GM21529 (cell line): Measurements from ENCODE around the gene A2M.

Experiments
- ATAC-seq: cut with Tn5 transposase; IDR thresholded peaks from one replicate; pipeline ENCODE4 v1.9.1; 2021; ENCODE audit not compliant: unreplicated experiment

A2M gene

DNA sequence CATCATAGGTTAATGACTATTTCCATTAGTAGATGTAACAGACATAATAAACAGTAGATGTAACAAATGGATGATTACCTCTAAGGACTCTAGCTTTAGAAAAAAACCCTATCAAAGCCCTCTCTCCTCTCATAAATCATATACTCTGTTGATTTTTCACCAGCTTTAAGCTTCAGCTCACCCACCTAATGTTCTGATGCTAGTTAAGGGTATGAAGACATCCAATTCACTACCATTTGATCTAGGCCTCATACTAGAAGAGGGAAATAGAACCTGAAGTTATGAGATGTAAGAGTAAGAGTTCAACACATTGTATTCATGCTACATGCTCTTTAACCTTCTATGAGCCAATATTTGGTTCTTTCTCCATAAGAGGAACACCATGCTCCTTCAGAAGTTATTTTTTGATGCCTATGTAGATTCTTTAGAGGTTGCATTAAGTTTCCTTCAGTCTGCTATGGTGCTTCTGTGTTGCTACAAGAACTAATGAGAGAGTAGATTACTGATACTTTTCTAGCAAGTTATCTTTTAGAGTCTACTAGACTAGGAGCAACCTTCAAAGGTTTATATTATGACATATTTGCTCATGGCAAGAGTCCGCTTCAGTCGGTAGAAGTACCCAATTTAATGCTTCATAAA, 16.0 kb downstream of the A2M start:
- ATAC-seq, result no peak

DNA sequence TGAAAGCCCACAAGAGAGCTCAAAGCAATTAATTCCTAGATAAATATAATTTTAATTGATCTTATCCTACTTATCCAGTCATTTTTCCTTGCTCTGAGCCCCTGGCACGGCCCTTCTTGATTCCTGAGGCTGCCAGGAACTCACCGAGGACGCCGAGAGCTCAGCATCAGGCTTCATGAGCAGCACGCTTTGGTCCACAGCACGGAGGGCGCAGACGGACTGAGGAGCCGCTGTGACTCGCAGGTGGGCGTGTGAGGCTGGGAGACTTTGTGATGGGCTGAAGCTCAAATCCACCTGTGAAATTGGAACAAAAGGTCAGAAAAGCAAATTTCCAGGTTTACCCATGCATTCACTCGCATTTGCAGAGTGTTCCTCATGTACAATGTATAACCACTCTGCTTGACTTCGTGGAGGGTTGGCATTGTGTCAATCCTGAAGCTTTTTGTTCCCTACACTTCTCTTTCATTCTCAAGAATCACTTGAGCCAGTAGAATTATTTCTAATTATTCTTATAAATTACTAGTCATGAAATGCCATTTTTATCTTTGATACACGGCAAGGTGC, 17.2 kb downstream of the A2M start:
- no peak for ATAC-seq

DNA sequence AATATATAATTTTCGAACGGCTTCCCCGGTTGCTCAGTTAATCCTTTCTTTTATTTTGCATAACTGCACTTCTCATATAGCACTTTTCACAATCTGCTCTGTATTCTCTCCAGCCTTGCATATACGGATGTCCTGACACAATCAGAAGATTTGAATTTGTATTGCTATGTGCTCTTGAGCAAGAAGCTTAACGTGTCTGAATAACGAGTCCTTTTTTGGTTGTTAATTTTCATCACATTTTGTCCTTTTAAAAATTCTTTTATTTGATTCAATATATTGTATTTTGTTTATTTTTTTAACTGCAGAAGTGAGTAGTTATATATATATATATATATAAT, 17.6 kb downstream of the A2M start:
- no peak for ATAC-seq

DNA sequence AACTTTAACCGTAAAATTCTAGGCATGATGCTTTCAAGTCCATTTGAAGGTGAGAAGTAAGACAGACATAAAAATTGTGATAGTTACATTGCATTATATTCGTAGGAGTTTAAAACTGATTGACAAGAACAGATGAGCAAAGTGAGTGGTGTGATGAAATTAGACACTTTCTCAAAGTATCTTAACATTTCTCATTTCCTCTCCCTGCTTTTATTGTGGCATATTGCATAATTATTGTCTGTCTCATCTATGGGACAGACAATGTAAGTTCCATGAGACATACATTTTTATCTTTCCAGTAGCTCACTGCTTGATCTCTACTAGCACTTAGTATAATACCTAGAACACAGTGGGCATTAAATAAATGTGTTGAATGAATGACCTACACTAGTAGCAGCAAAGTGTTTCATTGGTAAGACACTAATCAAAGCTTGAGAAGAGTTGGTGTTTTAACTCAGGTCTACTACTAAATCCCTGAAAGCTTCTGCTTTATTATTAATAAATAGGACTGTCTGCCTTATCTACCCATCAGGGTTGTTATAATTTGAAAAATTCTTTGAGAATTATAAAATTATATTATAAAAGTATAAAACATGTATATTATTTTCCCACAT, 19.0 kb downstream of the A2M start:
- ATAC-seq, result no peak

DNA sequence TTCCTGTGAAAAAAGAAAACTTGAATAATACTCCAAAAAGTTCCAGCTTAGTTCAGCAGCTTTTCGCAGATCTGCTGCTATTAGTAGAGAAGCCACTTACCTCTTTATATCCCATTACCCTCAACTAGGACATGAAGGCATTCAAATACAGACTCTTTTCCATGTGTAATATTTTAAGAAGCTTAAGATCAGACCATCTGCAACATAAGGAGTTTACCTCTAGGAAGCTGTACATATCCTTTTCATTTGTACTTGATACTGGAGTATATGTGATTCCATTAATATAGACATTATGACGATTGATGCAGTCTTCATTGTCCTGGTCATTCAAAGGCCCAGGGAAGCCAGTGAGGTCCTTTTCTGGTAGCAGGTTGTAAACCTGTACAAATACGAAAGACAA, 20.4 kb downstream of the A2M start:
- no peak for ATAC-seq

DNA sequence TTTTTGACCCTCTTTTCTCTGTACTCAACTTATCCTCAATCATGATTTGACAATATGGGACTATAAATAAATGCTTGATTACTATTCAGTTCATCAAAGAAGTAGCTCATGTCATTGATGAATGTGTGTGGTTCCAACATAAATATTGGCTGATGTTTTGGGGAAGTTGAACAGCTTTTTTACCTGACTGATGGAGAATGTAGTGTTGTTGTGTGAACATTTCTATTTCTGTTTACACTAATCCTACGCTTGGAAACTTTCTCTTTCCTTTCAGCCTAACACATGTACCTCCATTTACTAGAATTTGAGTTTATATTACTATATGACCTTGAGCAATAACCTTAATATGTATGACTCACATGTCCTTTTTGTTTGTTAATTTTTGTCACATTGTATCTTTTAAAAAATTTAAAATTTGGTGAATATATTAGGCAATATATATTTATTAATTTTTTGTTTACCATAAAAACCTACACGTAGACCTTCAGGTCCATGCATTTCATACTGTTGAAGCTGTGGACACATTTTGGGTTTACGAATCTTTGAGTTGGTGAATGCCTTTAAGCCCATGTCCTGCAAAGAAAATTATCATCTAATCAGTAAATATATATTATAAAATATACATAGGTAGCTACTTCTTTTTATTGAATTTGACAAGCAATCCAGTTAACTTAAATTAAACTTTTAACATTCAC, 21.1 kb downstream of the A2M start:
- no peak for ATAC-seq

DNA sequence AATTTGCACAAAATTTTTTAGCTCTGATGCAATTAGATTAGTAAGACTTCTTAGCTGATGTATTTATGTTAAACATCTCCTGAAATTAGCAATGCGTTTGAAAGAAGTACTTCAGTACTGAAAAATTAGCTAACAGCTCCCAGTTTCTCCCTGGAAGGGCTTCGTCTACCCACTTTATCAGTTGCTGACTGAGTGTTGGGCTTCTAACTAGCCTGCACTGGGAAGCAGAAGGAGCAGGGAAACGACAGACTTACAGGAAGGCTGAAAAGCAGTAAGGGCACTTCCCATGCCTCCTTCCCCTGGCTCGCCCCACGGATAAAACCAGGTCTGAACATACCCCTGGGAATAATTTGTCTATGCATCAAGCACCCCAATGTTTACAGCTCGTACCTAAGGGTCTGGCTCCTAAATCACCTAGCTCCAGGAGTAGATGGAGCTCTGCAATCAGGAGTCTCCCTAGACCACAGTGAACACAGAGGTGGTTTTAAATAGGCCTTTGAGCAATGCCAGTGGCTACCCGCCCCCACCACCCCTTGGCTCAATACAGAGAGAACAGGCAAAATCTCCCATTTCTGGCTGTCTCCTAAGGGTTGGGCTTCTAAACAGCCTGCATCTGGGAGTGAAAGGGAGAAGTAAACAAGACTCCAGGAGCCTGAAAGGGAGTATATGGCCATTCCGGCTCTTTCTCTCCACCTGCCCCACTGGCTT, 23.7 kb downstream of the A2M start:
- no peak for ATAC-seq

DNA sequence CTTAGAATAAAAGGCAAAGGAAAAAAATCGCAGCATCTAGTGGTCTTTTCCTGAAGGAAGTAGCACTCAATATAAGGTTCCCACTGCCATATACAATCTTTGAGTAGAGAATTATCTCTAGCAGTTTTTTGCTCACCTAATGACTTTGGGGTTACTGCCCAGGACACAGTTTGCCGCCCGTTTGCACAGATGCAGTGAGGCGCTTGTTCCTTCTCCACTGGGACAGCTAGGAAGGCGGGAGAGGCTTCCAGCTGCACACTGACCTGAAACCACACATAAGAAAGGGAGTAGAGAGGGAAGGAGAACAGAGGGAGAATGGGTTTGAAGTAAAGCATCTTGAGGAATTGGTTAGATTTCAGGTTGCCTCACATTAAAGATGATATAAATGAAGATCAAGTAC, 25.5 kb downstream of the A2M start:
- ATAC-seq, result no peak

DNA sequence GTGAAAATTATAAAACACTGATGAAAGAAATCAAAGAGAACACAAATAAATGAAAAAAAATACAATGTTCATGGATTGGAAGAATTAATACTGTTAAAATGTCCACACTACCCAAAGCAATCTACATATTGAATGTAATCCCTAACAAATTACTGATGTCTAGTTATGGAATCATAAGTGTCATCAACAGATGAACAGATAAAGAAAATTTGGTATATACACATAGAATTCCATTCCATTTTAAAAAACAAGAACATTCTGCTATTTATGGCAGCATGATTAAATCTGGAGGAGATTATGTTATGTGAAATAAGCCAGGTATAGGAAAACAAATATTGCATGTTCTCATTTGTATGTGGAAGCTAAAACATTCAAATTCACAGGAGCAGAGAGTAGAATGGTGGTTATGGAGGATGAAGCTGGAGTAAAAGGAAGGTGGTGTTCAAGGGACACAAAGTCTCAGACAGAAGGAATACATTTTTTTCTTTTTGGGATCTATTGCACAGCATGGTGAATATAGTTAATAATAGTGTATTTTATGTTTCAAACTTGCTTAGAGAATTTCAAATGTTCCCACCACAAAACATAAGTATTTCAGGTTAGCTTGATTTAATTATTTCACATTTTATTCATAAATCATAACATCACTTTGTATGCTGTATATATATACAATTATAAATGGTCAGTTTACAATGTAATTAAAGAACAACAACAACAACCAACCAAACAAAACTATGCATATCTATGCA, 28.5 kb downstream of the A2M start:
- no peak for ATAC-seq

DNA sequence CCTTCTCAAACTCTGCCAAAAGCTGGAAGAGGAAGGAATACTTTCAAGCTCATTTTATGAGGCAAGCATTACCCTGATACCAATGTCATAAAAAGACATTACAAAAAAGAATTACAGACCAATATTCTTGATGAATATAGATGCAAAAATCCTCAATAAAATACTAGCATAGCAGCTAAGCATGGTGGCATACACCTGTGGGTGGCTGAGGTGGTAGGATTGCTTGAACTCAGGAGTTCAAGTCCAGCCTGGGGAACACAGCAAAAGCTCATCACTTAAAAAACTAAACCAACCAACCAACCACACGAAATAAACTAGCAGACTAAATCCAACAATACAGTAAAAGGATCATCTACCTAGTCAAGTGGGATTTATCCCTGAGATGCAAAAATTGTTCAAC, 29.6 kb downstream of the A2M start:
- no peak for ATAC-seq

DNA sequence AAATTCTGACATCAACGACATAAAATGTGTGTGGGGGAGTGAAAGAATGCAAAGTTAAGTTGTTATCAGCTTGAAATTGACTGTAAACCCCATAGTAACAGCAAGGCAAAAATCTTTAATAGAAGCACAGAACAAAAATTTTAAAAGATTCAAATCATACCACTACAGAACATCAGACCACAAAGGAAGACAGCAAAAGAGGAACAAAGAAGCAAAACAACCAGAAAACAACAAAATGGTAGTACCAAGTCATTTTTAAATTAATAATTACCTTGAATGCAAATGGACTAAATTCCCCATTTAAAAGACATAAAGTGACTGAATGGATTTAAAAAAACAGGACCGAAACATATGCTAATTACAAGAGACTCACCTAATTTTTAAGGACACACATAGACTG, 31.3 kb downstream of the A2M start:
- ATAC-seq, result no peak

DNA sequence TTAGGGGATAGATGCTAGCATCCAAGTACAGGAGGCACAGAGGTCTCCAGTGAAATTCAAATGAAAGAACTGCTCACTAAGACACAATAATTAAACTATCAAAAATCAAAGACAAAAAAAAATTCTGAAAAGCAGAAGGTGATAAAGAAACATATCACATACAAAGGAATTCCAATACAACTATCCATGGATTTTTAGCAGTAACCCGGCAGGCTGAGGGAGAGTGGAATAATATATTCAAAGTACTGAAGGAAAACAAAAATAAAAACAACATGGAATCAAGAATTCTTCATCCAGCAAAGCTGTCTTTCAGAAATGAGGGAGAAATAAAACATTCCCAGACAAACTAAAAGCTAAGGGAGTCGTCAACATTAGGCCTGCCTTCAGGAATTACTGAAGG, 31.9 kb downstream of the A2M start:
- ATAC-seq, result no peak

DNA sequence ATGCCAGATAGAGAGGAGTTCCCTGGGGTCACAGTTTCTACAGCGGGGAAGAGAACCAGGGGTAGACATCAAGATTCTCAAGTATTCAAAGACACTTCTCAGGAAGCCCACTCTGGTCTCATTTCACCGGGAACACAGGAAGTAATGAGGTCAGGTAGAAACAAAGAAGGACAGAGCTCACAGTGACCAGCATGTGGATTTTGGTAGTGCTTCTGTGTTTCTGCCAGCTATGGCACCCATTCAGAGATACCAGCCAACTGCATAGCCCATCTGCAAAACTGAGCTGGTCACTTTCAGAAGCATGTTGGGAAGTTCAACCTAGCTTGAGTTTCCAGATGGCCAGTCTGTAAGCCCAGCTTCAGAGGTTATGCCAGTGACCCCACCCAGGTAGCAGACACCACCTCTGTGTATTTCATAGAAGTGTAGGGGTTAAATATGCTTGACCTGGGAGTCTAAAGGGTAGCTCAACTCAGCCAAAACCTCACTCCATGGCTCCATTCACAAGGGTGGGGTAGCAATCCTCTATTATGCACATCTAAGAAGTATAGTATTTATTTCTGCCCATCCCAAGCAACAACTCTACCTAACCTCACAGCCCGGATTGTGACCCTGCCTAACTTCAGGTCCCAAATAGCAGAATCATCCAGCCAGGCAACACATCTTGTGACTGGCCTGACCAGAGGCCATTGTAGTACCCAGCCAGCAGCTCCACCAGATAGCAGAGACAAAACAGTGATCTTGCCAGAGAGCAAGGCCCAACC, 33.9 kb downstream of the A2M start:
- ATAC-seq, result no peak

DNA sequence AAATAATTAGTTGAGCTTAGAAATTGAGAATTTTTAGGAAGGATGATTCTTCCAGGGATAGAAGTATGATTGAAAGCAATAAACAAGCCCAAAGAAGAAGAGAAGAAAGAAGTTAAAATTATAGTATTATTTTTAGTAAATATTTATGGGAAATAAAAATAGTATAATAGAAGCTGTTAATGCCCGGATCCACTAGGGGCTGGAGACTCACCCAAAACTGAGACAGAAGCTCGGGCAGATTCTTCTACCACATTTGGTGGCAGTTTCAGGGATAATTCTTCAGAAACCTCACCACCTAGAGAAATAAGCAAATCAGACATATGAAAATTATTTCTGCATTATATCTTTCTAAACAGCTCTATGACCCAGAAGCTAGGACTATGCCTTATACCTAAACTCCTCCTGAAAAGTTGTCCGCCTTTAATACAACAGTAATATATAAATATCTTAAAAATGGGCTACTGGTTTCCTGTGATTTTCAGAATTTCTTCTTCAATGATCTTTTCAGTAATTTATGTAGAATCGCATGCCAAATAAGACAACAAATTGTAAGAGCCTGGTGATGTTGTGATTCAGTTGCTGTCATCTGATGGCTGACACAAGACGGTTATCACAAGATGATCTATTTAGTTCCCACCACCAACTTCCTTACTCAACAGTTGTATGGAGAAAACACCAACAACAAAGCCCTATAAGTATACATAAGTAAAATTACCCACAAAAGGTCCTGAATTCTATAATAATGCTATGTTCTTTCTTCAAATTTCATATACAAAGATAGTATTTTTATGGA, 35.6 kb downstream of the A2M start:
- no peak for ATAC-seq

DNA sequence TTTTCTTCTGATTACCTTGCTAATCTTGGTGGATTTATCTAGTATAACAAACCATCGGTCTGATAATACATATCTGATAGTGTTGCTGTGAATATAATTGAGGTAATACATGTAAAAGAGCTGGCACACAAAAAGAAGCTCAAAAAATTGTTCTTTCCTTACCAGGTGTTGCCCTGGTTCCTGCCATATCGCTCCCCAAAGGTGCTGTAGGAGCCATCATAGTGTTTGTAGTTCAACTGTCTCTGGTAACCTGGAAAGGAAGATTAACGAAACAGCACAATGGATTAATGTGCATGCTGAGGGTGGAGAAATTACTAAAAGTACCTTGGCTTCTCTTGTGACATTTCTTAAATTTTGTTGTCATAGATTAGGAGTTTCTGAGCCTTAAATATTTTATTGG, 36.6 kb downstream of the A2M start:
- no peak for ATAC-seq

DNA sequence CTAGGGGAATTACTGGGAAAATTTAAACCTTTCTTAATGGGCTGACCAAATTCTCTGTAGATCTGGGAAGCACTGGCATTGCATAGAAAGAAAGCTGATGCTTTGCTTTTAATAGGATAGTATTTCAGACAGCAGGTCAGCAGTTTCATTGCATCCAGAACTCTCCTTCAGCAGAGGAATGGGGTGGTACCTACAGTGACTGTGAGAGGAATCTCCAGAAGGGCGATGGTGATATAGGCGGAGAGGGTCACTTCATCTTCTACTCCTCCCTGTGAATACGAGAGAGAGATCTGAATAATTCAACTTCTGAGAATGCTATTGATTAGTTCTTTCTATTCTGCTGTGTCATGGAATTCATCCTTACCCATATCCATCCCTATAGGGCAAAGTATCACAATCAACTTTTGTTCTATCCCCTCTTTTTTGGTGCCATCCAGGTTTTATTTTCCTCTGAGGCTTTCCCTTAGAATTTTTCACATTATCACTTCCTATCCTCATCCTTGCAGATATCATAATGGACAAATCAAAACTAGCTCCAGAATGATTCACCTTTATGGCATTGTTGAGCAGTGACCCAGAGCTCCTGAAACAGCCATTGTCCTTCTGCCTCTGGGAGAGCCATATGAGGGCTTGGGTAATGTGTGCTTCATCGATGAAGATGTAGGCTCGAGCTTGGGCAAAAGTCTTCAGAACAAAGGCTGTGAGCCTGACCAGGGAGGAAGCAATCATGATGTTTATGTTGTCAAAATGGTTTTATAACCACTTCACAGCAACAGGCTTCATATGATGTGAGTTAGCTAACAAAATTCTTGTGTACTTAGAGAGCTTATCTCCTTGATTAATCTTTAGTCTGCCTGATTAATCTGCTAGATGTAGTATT, 38.3 kb downstream of the A2M start:
- ATAC-seq, result no peak

DNA sequence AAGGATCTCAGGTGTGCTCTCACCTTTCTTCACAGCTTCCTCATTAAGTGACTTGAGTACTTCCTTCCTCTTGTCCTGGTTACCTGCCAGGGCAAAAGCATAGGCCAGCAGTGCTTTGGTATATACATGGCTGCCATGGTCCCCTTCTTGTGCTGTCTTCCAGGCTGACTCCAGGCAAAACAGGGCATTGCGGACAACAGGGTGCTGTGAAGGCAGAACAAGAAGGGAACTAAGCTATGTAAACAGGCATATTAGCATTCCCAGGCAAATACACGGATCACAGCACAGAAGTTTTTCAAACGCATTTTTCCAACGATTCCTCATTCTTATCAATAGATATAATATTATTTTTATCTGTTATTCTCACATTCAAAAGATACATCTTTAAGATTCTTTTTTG, 39.0 kb downstream of the A2M start:
- no peak for ATAC-seq

DNA sequence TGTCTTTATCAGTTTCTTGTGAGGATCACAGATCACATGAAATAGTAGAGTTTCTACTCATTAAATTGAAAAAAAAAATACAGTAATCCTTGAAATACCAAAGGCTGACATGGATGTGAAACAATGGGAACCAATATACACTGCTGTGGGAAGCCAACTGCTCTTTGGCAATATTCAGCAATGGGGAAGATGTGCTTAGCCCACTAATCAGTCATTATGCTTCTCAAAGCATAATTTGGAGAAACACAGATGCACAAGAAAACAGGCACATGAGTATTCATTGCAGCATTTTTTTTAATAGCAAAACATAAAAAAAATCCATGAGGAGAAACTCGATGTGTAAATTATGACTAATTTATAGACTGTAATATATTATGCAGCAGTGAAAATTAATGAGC, 40.6 kb downstream of the A2M start:
- ATAC-seq, result no peak
